SKM-1 treated with dmso at 0.1 percent for 144 hours (cell line): Measurements from ENCODE around the gene MOAP1.
"Not testable (repeated sequence)": the region's sequence is repeated elsewhere in the genome, so short reads cannot be mapped to it uniquely, and the experiment has no call there.

ENCODE experiments used
- DNase-seq: peaks from one replicate; lab custom pipeline; 2025; ENCODE audit not compliant: unreplicated experiment; lab: John Stamatoyannopoulos, UW

The MOAP1 gene

DNA sequence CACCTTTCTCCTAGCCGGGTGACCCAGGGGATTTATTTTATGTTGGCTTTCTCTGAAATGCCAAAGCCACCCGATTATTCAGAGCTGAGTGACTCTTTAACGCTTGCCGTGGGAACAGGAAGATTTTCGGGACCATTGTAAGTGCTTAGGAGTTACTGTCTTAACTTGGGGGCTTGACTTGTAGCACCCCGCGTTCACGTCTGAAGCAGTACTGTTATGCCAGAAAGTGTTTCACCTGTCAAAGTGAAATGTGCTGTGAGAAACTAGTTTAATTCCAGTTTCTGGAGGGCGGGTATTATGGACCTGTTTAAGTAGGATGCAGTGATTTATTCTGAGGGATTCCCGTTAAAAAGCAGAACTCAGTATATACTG, 638 bp upstream of the MOAP1 start:
- no peak for DNase-seq

DNA sequence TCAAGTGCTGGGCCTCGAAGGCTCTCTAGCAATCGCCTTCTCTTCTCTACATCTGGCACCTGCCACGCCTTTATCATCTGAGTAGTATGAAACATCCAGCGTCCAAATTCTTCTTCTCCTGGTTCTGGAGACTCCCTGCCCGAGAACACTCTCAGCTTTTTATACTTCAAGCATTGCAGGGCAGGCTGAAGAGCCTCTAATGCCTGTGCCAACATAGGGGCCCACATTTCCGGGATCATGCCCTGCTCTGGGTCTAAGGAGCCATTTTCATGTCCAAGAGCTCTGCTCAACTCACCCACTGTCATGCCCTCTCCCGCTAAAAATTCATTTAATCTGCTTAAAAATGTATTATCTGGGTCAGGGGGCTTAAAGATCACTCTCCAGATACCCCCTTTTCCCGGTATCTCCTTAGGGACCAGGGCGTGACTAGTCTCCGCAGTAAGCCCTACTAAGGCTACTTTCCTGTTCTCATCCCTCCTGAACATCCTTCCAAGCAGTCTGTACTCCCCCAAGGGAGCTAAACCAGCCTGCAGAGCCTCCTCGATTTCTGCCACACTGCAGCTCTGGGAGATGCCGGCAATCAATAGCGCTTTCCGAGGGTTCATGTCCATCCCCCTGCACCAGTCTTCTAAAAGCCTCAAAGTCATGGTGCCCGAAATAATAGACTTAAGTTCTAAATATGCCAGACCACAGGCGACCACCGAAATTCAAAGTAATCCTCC, 940 bp downstream of the MOAP1 start:
- DNase-seq: no peak

DNA sequence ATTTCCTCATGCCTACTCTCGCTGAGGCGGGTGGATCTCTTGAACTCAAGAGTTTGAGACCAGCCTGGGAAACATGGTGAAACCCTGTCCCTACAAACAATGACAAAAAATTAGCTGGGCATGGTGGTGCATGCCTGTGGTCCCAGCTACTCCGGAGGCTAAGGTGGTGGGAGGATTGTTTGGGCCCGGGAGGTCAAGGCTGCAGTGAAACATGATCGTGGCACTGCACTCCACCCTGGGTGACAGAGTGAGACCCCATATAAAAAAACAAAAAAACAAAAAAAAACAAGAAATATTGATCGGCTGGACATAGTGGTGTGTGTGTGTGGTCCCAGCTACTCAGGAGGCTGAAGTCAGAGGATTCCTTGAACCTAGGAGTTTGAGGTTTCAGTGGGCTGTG, 9.2 kb downstream of the MOAP1 start:
- DNase-seq: no peak

DNA sequence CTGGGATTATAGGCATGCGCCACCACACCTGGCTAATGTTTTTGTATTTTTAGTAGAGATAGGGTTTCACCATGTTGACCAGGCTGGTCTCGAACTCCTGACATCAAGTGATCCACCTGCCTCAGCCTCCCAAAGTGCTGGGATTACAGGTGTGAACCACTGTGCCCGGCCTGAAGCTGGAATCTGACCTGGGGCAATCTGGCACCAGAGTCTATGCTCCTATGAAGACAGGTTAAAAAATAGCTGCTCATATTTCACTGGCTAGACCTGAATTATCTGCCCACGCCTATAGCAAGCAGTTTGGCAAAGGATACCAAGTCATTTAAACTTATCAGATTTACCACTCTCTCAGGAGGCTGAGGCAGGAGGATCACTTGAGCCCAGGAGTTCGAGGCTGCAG, 10.0 kb downstream of the MOAP1 start:
- DNase-seq: not testable (repeated sequence)

DNA sequence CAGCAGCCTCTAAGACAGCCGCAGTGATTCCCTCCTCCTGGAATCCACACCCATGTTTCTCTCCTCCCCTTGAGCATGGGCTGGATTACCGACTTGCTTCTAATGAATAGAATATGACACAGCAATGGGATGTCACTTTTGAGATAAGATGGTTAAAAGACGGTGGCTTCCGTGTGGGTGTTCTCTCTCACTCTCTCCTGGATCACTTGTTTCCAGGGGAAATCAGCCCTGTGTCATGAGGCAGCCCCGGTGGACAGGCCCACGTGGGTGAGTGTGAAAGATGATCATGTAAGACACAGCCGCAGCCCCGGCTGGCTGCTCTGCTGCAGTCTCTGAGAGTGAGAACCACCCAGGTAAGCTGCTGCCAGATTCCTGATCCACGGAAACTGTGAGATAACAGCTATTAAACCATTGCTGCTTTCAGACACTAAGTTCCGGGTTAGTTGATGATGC, 10.7 kb downstream of the MOAP1 start:
- no peak for DNase-seq

DNA sequence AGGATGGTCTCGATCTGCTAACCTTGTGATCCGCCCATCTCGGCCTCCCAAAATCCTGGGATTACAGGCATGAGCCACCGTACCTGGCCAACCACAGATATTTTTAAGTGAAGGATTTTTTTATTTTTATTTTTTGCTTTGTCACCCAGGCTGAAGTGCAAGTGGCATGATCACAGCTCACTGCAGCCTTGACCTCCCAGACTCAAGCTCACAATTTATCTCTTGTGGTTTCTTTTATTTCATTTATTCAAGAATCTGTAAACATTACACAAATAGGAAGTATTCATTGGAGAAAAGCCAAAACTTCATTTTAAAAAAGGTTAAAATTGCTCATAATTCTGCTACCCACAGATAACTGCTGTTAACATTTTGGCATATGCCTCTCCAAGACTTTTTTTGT, 13.3 kb downstream of the MOAP1 start:
- no peak for DNase-seq

DNA sequence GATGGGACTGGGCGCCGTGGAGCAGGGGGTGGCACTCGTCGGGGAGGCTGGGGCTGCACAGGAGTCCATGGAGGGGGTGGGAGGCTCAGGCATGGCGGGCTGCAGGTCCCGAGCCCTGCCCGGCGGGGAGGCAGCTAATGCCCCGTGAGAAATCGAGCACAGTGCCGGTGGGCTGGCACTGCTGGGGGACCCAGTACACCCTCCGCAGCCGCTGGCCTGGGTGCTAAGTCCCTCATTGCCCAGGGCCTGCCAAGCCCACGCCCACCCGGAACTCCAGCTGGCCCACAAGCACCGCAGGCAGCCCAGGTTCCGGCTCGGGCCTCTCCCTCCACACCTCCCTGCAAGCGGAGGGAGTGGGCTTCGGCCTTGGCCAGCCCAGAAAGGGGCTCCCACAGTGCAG, 14.6 kb downstream of the MOAP1 start:
- not testable (repeated sequence) for DNase-seq

DNA sequence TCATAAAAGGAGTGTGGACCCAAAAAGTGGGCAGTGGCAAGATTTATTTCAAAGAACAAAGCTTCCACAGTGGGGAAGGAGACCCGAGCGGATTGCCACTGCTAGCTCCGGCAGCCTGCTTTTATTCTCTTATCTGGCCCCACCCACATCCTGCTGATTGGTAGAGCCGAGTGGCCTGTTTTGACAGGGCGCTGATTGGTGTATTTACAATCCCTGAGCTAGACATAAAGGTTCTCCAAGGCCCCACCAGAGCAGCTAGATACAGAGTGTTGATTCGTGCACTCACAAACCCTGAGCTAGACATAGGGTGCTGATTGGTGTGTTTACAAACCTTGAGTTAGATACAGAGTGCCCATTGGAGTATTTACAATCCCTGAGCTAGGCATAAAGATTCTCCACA, 15.1 kb downstream of the MOAP1 start:
- not testable (repeated sequence) for DNase-seq

DNA sequence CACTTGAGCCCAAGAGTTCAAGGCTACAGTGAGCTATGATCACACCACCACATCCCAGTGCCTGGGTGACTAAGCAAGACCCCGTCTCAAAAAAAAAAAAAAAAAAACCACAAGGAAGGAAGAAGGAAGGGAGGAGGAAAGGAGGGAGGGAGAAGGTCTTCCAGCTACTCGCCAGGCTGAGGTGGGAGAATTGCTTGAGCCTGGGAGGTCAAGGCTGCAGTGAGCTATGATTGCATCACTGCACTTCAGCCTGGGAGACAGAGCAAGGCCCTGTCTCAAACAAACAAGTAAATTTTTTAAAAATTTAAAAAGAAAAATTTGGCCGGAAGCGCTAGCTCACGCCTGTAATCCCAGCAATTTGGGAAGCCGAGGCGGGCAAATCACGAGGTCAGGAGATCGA, 16.1 kb downstream of the MOAP1 start:
- not testable (repeated sequence) for DNase-seq

DNA sequence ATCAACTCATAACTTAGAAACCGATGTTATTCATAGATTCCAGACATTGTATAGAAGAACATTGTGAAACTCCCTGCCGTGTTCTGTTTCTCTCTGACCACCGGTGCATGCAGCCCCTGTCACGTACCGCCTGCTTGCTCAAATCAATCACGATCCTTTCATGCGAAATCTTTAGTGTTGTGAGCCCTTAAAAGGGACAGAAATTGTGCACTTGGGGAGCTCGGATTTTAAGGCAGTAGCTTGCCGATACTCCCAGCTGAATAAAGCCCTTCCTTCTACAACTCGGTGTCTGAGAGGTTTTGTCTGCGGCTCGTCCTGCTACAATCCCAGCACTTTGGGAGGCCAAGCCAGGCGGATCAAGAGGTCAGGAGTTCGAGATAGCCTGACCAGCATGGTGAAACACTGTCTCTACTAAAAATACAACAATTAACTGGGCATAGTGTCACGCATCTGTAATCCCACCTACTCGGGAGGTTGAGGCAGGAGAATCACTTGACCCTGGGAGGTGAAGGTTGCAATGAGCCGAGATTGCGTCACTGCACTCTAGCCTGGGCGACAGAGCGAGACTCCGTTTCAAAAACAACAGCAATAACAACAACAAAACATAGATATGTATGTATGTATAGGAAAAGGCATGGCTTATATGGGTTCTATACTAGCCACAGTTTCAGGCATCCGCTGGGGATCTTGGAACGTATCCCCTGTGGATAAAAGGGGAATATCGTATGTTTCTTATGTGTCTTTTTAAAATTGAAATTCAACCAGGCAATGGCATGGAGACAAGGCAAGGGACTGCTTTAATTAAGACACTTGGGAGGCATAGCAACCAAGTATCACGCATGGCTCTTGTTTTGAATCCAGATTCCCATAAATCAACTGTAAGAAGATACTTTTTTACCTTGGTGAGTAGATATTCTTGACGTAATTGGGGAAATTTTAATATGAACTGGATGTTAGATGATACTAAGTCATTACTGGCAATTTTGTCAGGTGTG, 19.1 kb downstream of the MOAP1 start:
- not testable (repeated sequence) for DNase-seq

DNA sequence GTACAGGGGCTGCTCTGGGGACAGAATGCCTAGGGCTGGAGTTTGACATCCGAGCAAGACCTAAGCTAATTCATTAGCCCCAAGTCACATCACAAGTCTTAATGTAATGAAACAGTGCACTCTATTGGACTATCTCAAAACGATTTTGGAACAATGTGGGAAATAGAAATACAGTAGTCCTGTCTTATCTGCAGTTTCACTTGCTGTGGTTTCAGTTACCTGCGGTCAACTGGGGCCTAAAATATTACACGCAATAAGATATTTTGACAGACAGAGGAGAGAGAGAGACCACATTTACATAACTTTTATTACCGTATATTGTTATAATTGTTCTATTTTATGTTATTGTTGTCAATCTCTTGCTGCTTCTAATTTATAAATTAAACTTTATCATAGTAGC, 21.1 kb downstream of the MOAP1 start:
- no peak for DNase-seq

DNA sequence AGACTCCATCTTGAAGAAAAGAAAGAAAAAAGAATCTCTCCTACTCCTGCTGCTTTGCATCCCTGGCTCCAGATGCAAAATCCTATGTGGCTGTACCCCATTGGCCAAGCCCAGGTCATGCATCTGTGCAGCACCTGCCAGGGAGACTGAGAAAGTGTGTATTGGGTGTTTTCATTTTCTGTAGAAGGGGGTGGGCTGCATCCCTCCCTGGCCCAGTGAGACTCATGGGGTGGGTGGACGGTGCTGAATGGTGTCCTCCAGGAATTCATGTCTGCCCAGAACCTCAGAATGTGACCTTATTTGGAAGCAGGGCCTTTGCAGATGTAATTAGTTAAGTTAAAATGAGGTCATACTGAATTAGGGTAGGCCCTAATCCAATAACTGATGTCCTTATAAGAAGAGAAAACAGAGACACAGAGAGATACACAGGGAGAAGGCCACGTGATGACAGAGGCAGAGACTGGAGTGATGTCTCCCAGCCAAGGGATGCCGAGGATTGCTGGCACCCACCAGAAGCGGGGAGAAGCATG, 23.2 kb downstream of the MOAP1 start:
- DNase-seq: no peak

DNA sequence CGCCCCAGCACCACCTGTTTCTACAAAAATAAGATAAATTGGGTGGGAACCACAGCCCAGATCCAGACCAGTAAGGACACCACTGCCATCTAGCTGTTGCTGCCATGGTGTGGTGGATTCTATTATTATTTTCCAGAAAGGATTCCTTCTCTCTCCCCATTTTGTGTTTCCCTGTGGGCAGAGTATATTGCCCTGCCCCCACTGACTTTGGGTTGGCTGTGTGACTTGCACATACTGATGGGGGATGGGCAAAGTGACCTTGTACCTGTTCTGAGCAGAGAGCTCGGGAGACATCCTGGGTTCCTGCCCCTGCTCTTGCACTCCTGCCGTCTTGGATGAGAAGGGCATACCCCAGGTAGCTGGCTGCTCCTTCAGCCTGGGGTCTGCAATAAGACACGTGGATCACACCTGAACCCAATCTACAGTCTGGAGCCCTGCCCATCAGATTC, 24.3 kb downstream of the MOAP1 start:
- no peak for DNase-seq

DNA sequence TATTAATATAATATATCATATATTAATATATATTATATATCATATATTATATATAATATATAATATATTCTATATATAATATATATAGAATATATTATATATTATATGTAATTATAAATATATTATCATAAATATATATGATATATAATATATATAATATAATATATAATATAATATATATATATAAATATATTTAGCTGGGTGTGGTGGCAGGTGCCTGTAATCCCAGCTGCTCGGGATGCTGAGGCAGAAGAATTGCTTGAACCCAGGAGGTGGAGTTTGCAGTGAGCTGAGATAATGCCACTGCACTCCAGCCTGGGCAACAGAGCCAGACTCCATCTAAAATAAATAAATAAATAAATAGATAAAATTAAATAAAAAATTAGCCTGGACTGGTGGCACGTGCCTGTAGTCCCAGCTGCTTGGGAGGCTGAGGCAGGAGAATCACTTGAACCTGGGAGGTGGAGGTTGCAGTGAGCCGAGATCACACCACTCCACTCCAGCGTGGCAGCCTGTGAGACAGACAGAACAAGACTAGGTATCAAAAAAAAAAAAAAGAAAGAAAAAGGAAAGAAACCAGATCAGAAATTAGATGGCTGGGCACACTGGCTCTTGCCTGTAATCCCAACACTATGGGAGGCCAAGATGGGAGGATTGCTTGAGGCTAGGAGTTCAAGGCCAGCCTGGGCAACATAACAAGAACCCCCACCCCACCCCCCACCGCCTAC, 24.9 kb downstream of the MOAP1 start:
- not testable (repeated sequence) for DNase-seq

DNA sequence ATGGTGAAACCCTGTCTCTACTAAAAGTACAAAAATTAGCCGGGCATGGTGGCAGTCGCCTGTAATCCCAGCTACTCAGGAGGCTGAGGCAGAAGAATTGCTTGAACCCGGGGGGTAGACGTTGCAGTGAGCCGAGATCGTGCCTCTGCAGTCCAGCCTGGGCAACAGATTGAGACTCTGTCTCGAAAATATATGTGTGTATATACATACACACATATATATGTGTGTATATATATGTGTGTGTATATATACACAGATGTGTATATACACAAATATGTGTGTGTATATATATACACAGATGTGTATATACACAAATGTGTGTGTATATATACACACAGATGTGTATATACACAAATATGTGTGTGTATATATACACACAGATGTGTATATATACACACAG, 26.3 kb downstream of the MOAP1 start:
- DNase-seq: not testable (repeated sequence)

DNA sequence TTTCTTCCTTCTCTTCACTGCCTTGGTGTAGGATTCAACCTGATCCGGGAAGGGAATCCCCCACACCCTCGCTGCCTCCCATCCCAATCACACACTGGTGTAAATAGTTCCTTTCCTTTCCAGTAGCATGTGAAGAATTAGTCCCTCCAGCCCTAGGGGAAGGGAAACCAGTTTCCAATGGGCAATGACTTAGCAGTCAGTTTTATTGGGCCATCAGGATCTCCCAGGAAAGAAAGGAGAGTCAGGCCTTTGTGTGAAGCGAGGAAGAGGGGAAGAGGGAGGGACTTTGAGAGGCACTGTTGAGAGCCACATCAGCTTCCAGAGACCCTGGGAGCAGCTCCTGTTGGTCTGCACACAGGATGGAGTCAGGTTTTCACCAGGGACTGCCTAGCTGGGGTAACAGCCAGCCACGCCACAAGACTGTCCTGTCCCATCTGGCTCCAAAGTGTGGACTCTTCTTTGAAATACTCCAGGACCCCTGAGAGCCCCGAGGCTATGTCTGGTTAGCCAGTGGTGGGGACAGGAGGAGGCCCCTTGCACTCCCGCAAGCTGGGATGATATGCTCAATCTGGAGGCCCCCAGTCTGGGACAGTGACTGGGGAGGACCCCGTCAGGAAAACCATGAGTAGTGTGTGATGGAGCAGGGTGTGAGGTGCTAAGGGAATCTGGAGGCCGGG, 27.9 kb downstream of the MOAP1 start:
- no peak for DNase-seq

DNA sequence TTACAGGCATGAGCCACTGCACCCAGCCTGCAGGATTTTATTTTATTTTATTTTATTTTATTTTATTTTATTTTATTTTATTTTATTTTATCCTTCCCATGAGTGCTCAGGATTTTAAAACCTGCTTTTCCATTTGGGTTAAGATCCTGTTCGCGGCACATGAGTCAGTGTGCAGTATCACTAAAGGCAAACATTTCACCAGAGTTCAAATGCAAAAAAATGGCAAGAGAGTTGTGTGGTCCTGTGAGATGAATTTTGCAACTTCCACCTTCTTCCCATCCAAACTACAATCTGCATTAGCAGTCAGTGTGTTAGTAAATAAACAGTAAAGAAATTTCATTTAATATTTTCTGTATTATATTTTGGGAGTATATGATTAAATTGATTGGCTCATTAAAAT, 29.0 kb downstream of the MOAP1 start:
- DNase-seq: no peak

DNA sequence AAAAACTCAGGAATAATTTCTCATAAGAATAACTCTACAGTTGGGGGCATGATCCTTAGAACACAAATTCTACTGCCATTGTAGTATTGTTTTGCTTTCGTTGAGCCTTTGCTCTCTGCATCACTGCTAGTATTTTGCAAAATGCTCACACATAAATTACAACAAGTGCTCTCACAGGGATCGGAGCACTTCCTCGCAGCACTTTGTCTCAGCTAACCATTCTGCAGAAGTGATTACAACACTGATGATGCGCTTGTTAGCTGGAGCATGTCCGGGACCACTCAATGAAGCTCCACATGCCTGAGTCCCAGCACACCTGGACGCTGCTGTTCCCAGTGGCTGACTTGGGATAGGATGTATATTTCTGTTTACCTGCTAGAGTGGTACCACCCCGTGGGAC, 31.6 kb downstream of the MOAP1 start:
- DNase-seq: no peak

DNA sequence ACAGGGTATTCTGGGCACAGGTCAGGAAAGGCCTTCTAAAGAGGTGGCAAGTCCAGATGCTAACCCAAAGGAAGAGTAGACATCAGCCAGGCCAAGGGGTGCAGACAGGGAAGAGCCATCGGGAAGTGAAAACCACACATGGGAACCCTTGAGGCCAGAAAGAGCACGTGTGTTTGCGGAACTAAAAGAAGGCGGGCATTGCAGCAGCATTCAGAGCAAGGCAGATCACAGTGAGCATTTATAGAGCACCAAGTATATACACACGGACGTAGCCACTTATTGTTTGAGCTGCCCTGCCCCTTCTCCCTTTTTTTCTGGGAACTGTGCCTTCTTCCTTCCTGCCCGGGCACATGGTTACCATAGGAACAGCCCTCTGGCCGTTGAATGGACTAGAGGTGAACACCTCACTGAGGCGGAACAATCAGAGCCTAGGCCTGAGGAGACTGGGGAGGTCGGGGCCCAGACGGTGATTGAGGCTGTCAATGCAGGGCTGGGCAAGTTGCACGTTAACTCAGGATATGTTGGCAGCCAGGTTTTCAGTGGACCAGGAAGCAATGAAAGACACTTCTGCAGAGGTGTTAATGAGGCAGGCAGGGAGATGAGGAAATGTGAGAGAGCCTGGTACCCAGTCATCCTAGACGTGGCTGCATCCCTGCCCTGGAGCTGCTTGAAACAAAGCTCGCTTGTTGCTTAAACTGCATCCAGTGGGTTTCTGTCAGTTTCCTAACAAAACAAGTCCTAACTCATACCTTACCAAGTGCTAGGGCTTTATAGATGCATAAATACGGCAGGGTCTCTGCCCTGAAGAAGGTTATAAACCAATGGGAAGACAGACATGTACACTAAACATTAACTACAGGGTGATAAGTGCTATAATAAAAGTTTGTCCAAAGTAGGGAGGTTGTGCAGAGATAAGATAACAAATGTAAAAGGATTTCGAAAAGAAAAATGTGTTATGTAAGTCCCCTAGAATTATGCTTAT, 34.2 kb downstream of the MOAP1 start:
- no peak for DNase-seq
